Peyer's patch (tissue), 4 donors: Measurements from ENCODE around the gene OPN4. TPM values are rescaled to one million over a fixed set of nuclear protein-coding genes. Genes with fewer than 3 reads are reported as not detected.
"Not testable (repeated sequence)": the region's sequence is repeated elsewhere in the genome, so short reads cannot be mapped to it uniquely, and the experiment has no call there.

Experiments used
- DNase-seq, 3 donors: peaks; one replicate each; pipeline ENCODE4 v3.0.0-alpha.2; 2017 to 2019
- H3K27ac ChIP-seq, 4 donors: fragments of 200-600 bp; sonication (generic); one replicate each; pipeline ENCODE4 v1.5.1; 2016 to 2019
- H3K27me3 ChIP-seq, 2 donors: fragments of 200-600 bp; sonication (generic); one replicate each; pipeline ENCODE4 v1.5.1; 2019
- H3K36me3 ChIP-seq, 3 donors: fragments of 200-600 bp; sonication (generic); one replicate each; pipeline ENCODE4 v1.5.1; 2016 to 2019
- H3K4me1 ChIP-seq, 4 donors: fragments of 200-600 bp; sonication (generic); one replicate each; pipeline ENCODE4 v1.5.1; 2016 to 2019
- H3K4me3 ChIP-seq, 4 donors: fragments of 200-600 bp; sonication (generic); 1 replicate in 3 of 4; 2 replicates in 1 of 4; pipeline ENCODE4 v1.5.1; 2016 to 2019; ENCODE audit warnings: mild to moderate bottlenecking in 1 of 4
- H3K9me3 ChIP-seq, 4 donors: fragments of 200-600 bp; sonication (generic); one replicate each; pipeline ENCODE4 v1.5.1; 2016 to 2019; ENCODE audit warnings: mild to moderate bottlenecking in 1 of 4
- POLR2A ChIP-seq, 2 donors: fragments of 450-650 bp; IDR thresholded peaks; one replicate each; pipeline ENCODE4 v1.5.1; 2017; ENCODE audit warnings: antibody characterized with exemption in 2 of 2, mild to moderate bottlenecking in 2 of 2, moderate library complexity in 2 of 2
- total RNA-seq, 4 donors: library from RNA; depleted of rRNA; stranded (reverse); fragments of >200 nt; gene quantifications; one replicate each; pipeline ENCODE4 v1.1.0, GENCODE V29; 2016
- TF ChIP-seq, protein P1 (sequence below), 6 experiments: fragments of 450-650 bp in 4 of 6; fragments of 200-600 bp in 2 of 6; sonication (generic) in 1 of 6; IDR thresholded peaks; one replicate each; pipeline ENCODE4 v1.5.1; 2017 to 2019; ENCODE audit warnings: antibody characterized with exemption in 6 of 6, mild to moderate bottlenecking in 3 of 6, moderate library complexity in 1 of 6

The OPN4 gene
- total RNA-seq, 4 donors from 2014 or later: not detected

- no peaks in the 10 kb centered on the region for H3K27me3 ChIP-seq
- H3K4me1 ChIP-seq: no peaks in the 10 kb centered on the region
- no peaks in the 10 kb centered on the region for H3K36me3 ChIP-seq
- H3K9me3 ChIP-seq: no peaks in the 10 kb centered on the region
- TF ChIP-seq, protein P1, sequence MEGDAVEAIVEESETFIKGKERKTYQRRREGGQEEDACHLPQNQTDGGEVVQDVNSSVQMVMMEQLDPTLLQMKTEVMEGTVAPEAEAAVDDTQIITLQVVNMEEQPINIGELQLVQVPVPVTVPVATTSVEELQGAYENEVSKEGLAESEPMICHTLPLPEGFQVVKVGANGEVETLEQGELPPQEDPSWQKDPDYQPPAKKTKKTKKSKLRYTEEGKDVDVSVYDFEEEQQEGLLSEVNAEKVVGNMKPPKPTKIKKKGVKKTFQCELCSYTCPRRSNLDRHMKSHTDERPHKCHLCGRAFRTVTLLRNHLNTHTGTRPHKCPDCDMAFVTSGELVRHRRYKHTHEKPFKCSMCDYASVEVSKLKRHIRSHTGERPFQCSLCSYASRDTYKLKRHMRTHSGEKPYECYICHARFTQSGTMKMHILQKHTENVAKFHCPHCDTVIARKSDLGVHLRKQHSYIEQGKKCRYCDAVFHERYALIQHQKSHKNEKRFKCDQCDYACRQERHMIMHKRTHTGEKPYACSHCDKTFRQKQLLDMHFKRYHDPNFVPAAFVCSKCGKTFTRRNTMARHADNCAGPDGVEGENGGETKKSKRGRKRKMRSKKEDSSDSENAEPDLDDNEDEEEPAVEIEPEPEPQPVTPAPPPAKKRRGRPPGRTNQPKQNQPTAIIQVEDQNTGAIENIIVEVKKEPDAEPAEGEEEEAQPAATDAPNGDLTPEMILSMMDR (IDR thresholded peaks at IDR 0.05): no peak
- TF ChIP-seq POLR2A (IDR thresholded peaks at IDR 0.05): no peak
- no peak overlapping the region for H3K27ac ChIP-seq
- no peak overlapping the region for H3K4me3 ChIP-seq
- no peak for DNase-seq
Observed at GRCh38 chr10:86613905-86614304, 40.4 kb upstream of the OPN4 start.

GRCh38 chr10:86614853-86615252 lies 39.5 kb upstream of the OPN4 start:
- H3K4me1 ChIP-seq: no peaks in the 10 kb centered on the region
- no peak for DNase-seq
- no peak for TF ChIP-seq POLR2A (IDR thresholded peaks at IDR 0.05)
- TF ChIP-seq, protein P1 (IDR thresholded peaks at IDR 0.05): no peak
- H3K27ac ChIP-seq: no peak overlapping the region
- H3K9me3 ChIP-seq: no peaks in the 10 kb centered on the region
- no peaks in the 10 kb centered on the region for H3K36me3 ChIP-seq
- no peak overlapping the region for H3K4me3 ChIP-seq
- H3K27me3 ChIP-seq: no peaks in the 10 kb centered on the region

- H3K36me3 ChIP-seq, H3K4me1 ChIP-seq, H3K9me3 ChIP-seq, H3K4me3 ChIP-seq, DNase-seq, H3K27ac ChIP-seq, H3K27me3 ChIP-seq: not testable (repeated sequence)
Observed at GRCh38 chr10:86617278-86617677, 37.1 kb upstream of the OPN4 start.

DNA sequence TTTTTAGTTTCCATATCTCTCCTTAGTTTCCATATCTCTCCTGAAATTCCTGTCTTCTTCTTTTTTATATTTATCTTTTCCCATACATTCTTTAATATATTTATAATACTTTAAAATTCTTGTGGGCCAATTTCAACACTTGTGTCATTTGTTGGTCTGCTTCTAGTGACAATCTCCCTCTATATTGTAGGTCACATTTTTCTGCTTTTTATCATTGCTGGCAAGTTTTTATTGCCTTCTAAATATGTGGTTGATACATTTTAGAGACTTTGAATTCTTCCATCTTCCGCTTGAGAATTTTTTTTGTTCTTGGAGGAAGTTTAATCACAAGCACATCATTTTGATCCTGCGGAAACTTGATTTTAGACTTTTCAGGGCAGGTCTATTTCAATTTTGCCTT lies 26.0 kb upstream of the OPN4 start:
- Histone ChIP-seq H3K27me3 (no peaks in the 10 kb centered on the region), H3K4me3 (no peak overlapping the region), H3K4me1 (peaks cover 0 to 8% (median 0%) of the 10 kb centered on the region in 4 donors), H3K36me3 (no peaks in the 10 kb centered on the region), H3K27ac (no peak overlapping the region), H3K9me3 (no peaks in the 10 kb centered on the region)
- no peak for DNase-seq
- TF ChIP-seq, protein P1 (IDR thresholded peaks at IDR 0.05): no peak
- no peak for TF ChIP-seq POLR2A (IDR thresholded peaks at IDR 0.05)

GRCh38 chr10:86630079-86630478 lies 24.3 kb upstream of the OPN4 start:
- no peak for TF ChIP-seq POLR2A (IDR thresholded peaks at IDR 0.05)
- TF ChIP-seq, protein P1 (IDR thresholded peaks at IDR 0.05): no peak
- no peaks in the 10 kb centered on the region for H3K9me3 ChIP-seq
- peaks cover 0 to 8% (median 0%) of the 10 kb centered on the region in 4 donors for H3K4me1 ChIP-seq

GRCh38 chr10:86632009-86632800 lies 22.1 kb upstream of the OPN4 start:
- no peaks in the 10 kb centered on the region for H3K9me3 ChIP-seq
- no peaks in the 10 kb centered on the region for H3K36me3 ChIP-seq
- H3K27me3 ChIP-seq: no peaks in the 10 kb centered on the region
- DNase-seq: no peak
- TF ChIP-seq, protein P1 (IDR thresholded peaks at IDR 0.05): peak in 2 of 6 experiments; percentile 5 to 30
- TF ChIP-seq POLR2A (IDR thresholded peaks at IDR 0.05): no peak
- no peak overlapping the region for H3K27ac ChIP-seq
- peaks cover 0 to 8% (median 0%) of the 10 kb centered on the region in 4 donors for H3K4me1 ChIP-seq
- H3K4me3 ChIP-seq: peak overlapping the region in 2 of 4 donors; percentile 35 to 46

More at GRCh38 chr10:86630079-86630478, 24.3 kb upstream of the OPN4 start:
- DNase-seq: no peak
- Histone ChIP-seq H3K36me3 (no peaks in the 10 kb centered on the region), H3K4me3 (no peak overlapping the region), H3K27ac (no peak overlapping the region), H3K27me3 (no peaks in the 10 kb centered on the region)
